Activated CD4-positive, alpha-beta T cell treated with anti-CD3 and anti-CD28 coated beads, Interleukin-2, amount 50 U/mL, for 4 hours (primary cell): Measurements from ENCODE around the gene PCDH12.
A peak's percentile ranks its signal among the peaks of the same experiment; 100 is the strongest.
"Not testable (repeated sequence)": the region's sequence is repeated elsewhere in the genome, so short reads cannot be mapped to it uniquely, and the experiment has no call there.

Experiments
- DNase-seq, 2 experiments: peaks; one replicate each; pipeline ENCODE4 v3.0.0-alpha.2; 2020

PCDH12 gene

GRCh38 chr5:141935538-141935937 lies 22.5 kb downstream of the PCDH12 start:
- no peak for DNase-seq

GRCh38 chr5:141934099-141934844 lies 23.7 kb downstream of the PCDH12 start:
- no peak for DNase-seq

GRCh38 chr5:141933151-141933550 lies 24.9 kb downstream of the PCDH12 start:
- DNase-seq: no peak

- DNase-seq: no peak
These were observed 26.3 kb downstream of the PCDH12 start for GRCh38 chr5:141931694-141932093.

GRCh38 chr5:141929398-141930058 lies 28.5 kb downstream of the PCDH12 start:
- DNase-seq: no peak

GRCh38 chr5:141928051-141928450 lies 30.0 kb downstream of the PCDH12 start:
- DNase-seq: no peak

GRCh38 chr5:141926434-141926833 lies 31.6 kb downstream of the PCDH12 start:
- DNase-seq: no peak

GRCh38 chr5:141923448-141924313 lies 34.3 kb downstream of the PCDH12 start, which contains the start of gene DELE1:
TSS of gene DELE1 (plus strand) at chr5:141923871. CDS start at chr5:141923942, 71 bp downstream.
- DNase-seq: peak; percentile 88 to 90

GRCh38 chr5:141922827-141923447 lies 35.1 kb downstream of the PCDH12 start:
- not testable (repeated sequence) for DNase-seq

- no peak for DNase-seq
These were observed 37.2 kb downstream of the PCDH12 start for GRCh38 chr5:141920771-141921170.

GRCh38 chr5:141919218-141920119 lies 38.5 kb downstream of the PCDH12 start:
- no peak for DNase-seq

- no peak for DNase-seq
These were observed 40.2 kb downstream of the PCDH12 start for GRCh38 chr5:141917760-141918159.

GRCh38 chr5:141916522-141916921 lies 41.5 kb downstream of the PCDH12 start:
- no peak for DNase-seq

GRCh38 chr5:141915881-141916336 lies 42.1 kb downstream of the PCDH12 start:
- no peak for DNase-seq

- no peak for DNase-seq
These were observed 43.2 kb downstream of the PCDH12 start for GRCh38 chr5:141914797-141915196.

GRCh38 chr5:141914199-141914743 lies 43.7 kb downstream of the PCDH12 start:
- DNase-seq: peak in 1 of 2 experiments; percentile 7

GRCh38 chr5:141913560-141914198 lies 44.3 kb downstream of the PCDH12 start:
- DNase-seq: no peak

- DNase-seq: no peak
These were observed 47.7 kb downstream of the PCDH12 start for GRCh38 chr5:141910271-141910673.

GRCh38 chr5:141909212-141909611 lies 48.8 kb downstream of the PCDH12 start:
- no peak for DNase-seq

- DNase-seq: no peak
These were observed 49.2 kb downstream of the PCDH12 start for GRCh38 chr5:141908796-141909195.

GRCh38 chr5:141906972-141907371 lies 51.0 kb downstream of the PCDH12 start:
- no peak for DNase-seq
